Stimulated activated CD4-positive, alpha-beta T cell treated with anti-CD3 and anti-CD28 coated beads, Interleukin-2, amount 100 ng/mL, for 24 hours (primary cell): ENCODE data around the gene PTGFRN.
"Not testable (repeated sequence)": the region's sequence is repeated elsewhere in the genome, so short reads cannot be mapped to it uniquely, and the experiment has no call there.

Source experiments
- DNase-seq, 2 donors: peaks; one replicate each; pipeline ENCODE4 v3.0.0-alpha.2; 2020

Gene PTGFRN

DNA sequence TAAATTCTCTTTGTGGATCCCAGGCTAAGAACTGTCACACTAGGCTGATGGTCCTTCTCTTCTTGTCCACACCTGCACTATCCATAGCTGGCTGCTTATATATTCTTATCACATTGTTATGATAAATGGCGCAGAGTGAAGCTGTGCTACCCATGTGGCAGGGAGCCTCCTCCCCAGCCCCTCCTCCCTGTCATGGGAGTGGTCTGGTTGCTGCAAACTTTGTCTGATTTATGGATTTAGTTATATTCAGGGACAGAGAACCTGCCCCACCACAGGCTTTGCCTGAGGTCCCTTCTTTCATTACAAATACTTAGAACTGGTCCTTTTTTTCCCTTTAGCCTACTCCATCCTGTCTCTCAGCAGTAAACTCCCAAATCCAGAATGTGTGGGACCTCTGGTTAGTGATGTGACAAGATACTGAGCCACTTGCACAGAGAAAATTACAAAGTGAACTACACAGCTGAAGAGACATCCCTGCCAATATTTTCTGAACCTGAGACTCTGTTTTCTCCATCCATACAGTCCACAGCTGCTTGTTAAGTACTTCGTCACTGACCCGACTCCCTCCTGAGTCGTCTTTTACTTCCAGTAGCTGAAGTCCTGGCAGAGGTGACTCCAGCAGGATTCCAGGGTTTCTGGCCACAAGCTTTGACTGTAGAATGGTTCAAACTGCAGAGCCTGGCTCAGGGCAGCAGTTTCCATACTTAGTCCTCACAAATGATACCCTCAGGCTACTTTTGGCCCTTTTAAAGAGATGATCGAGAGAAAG lies 37.6 kb downstream of the PTGFRN start:
- no peak for DNase-seq

DNA sequence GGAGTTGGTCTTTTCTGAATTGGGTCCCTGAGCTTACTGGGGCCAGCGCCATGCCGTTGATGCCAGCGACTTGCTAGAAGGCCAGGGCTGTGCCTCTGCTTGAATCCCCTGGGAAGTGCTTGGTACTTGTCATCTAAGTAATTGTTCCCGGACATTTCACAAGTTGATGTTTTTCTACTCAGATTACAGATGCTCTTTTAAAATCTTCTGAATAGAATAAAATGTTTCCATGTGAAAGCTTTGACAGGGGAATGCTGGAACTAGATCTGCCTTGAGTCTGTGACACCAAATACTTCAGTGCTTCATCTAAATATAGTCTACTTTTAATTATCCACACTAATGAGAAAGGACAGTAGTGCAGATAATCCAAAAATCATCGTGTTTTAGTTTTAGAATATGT lies 38.3 kb downstream of the PTGFRN start:
- DNase-seq, result no peak

DNA sequence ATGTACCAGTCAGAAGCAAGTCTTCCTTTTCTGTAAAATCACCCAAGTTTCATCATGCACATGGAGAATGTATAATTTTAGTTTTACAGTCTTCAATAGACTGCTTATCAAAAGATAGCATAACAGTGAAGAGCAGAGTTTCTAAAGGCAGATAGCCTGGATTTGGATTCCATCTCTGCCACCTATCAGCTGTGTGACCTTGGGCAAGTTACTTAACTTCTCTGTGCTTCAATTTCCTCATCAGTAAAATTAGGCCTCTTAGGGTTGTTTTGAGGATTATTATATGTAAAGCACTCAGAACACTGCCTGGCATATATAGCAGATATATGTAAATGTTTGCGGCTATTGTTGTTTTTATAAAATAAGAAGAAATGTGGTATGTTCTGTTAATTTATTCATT lies 38.9 kb downstream of the PTGFRN start:
- no peak for DNase-seq

DNA sequence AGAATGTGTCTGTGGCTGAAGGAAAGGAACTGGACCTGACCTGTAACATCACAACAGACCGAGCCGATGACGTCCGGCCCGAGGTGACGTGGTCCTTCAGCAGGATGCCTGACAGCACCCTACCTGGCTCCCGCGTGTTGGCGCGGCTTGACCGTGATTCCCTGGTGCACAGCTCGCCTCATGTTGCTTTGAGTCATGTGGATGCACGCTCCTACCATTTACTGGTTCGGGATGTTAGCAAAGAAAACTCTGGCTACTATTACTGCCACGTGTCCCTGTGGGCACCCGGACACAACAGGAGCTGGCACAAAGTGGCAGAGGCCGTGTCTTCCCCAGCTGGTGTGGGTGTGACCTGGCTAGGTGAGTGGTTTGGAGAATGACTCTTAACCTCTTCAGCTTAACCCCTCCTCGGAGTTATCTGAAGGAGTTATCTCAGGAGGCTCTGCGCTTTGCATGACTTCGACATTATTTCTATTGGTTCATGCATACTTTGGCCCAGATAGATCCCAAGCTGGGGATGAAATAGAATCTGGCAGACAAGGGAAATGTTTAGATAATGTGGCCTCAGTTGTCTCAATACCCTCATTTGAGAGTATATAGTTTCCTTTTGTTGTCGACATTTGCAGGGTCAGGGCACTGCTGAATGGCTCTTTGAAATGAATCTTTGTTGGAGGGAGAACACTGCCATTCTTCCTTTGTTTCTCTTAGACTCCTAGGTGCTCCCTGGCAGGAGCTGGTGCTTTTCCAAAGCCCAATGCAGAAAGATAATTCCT lies 39.7 kb downstream of the PTGFRN start:
- no peak for DNase-seq

DNA sequence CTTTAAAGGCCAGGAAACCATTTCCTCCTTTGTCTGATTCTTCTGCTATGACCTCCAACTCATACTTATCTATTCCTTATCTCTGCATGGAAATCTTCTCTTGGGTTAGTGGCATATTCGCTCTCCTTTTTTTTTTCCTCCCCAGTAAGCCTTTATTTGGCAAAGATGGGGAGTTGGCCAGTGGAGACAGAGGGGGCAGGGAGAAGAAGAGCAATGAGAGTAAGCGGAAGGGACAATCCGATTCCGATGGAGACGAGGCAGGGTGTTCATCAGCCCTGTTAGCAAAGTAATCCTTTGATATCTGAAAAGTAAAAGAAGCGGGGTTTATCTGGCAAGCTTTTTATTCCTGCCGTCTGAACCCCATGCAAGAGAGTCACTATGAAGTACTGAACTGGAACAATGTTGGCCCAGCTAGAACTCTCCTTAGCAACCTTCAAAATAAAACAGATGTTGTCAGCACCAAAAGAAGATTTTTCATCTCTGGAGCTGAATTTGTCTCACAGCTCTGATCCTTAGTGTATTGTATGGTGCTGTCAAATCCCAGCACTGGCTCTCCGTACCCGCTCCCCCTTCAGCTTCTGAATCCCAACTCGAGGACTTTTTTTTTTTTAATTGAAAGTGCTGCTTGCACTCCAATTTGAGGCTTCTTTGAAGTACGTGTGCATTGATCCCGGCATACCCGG lies 40.9 kb downstream of the PTGFRN start:
- no peak for DNase-seq

DNA sequence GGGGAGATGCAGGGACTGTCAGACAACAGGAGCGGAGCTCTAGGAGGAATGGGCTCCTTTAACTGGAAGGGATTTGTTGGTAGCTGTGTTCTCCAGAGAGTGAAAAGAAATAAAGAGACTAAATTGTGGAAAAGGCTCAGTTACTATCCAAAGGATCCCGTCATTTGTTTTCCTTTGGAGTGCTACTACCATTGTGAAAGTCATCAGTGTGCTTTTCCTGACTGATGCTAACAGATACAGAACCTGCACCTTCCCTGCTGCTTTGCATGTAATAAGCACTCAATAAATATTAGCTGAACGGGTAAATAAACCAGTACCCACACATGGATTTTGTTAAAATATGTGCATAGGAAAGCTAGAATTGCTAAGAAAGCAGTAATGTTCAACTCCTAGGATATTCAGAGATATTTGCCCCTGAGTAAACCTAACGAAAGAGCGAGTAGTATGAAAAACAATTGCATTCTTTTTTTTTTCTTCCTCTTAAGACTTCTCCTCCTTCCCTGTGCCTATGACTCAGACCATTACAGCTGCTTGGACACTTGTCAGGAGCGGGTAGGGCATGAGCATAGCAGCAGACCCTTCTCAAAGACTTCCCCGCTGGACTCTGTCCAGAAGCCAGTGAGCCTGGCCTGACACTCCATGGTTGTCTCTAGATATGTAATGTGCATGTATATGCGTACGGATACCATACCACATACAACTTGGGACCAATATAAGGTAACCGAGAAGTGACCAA lies 41.7 kb downstream of the PTGFRN start:
- DNase-seq, result no peak

DNA sequence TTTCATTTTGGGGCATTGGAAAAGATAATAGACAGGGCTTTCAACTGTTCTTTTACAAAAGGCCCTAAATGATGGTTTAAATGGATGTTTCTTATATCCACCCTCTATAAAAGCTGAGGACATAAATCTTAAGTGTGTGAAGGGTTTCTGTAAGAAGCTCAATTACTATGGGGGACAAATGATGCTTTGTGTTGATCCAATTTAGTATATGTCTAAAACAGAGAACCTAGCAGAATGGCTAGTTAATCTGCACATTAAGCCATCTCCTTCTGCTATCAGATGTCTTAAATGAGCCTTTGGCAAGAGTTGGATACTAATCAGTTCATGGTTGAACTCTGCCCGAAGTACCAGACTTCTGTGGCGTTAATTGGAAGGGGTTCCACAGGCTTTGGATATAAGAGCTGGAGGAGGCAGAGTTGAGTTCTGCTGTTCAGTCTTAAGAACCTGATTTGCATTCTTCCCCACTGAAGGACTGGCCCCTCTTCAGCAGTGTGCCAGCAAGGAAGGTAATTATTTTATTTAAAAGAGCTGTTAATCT lies 43.1 kb downstream of the PTGFRN start:
- DNase-seq, result no peak

DNA sequence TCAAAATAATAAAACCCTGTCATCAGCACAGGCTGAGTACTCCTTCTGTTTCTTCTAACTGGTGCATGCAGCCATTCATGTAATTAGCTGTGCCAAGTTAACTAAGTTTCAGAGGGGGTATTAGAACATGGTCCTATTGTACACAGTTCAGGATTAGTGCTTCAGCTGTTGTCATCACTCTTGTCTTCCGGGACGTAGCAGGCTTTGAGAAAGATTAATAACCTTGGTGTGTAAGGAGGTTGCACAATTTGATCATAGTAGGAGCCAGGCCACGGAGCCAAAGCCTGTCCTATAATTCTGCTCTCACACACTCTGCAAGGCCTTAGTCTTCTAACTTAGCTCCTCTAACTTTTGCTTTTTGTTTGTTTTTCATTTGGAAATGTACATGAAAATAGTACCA lies 44.7 kb downstream of the PTGFRN start:
- no peak for DNase-seq

DNA sequence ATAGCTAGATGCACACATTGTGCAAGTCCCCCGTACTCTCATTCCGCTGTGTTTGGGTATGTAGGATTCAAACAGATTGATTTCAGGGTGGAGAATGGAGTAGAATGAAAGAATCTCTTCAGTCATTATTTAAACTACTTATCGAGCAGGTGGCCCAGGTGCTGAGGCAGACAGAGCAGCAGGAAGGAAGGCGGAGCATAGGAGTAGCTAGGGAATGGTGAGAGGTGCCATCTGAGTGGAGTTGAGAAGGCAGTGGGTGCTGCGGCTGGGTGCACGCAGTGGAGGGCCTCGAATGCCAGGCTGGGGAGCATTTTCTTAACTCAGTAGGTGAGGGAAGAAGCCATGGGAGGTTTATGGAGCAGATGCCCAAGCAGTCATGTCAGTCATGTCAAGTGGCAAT lies 46.7 kb downstream of the PTGFRN start:
- DNase-seq, result no peak

DNA sequence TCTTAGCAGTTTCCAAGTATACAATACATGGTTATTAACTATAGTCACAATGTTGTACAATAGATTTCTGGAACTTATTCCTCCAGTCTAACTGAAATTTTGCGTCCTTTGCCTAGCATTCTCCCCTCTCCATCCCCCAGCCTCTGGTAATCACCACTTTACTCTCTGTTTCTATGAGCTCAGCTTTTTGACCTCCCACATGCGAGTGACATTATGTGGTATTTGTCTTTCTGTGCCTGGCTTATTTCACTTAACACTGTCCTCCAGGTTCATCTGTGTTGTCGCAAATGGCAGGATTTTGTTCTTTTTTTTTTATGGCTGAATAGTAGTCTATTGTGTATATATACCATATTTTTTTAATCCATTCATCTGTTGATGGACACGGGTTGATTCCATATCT lies 47.9 kb downstream of the PTGFRN start:
- no peak for DNase-seq

DNA sequence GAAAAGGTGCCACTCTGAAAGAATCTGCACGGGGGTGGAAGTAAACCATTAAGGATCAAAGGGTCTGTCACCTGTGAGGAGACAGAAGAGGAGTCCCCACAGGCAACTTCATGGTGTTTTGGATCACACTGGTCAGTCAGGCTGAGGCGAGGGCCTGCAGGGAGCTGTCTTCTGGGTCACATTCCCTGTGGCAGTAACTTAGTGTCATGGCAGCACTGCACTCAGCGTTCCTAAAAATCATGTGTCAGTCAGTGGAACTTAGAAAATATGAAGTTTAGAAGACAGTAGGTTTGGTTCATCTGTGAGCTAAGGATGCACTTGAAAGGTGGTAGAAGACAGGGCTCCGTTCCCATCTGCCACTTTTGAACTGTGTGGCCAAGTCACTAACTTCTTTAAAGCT lies 48.4 kb downstream of the PTGFRN start:
- DNase-seq, result no peak

DNA sequence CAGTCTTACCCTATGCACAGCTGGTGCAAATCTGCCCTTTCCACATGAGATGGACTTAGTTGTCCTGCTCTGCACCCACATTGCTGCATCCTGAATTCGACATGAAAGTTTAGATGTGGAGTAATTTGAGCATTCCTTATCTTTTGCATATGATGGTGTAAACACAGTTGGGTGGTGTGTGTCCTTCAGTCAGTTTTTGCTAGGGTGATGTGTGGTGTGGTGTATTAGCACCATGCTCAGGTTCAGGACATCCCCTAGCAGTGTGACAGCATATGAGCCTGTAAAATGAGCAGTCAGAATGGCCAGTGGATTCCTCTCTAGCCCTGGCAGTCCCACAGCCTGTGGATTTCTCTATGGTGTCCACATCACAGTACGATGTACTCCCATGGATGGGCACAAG lies 49.3 kb downstream of the PTGFRN start:
- no peak for DNase-seq

DNA sequence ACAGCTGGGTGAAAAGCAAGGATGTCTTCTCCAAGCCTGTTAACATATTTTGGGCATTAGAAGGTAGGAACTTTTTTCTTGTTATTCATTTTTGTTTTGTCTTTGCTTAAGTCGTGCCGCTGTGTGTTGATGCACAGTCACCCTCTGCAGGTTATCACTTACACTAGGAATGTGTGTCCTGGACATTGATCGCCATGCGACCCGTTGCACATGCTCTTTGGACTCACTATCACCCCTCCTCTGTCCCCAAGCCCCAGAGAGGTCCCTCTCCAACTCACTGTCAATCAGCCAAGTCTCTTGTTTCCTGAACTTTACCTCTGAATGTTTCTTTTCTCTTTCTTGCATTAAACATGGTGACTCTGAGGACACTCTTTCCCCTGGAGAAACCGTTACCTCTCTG lies 51.9 kb downstream of the PTGFRN start:
- DNase-seq, result no peak

DNA sequence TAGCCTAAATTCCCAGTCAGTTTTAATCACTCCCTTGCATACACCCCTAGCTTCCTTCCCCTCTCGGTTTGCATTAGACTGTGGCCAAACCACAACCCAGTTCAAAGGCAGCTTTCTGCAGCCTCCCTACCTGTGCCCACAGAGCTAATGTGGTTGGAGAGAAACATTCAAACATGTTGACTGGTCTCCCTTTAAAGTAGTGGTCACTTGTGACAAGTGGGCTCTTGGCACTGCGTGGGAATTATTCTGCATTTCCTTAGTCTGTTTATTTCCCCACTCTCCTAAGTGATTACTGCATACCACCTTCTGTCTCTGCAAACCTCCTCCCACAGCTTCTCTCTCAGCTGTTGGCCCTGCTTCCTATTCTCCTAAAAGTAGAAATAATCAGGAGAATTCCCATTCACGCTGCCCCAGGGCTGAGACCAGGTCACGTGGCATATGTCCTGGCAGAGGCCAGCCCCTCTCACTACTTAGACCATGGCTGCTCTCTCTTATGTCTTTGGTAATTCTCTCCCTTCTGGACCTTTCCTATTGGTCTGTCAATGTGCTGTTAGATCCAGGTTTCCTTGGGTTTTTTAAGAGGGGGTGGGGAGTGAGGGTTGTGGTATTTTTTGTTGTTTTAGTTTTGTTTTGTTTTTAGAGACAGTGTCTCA lies 53.4 kb downstream of the PTGFRN start:
- DNase-seq, result no peak

DNA sequence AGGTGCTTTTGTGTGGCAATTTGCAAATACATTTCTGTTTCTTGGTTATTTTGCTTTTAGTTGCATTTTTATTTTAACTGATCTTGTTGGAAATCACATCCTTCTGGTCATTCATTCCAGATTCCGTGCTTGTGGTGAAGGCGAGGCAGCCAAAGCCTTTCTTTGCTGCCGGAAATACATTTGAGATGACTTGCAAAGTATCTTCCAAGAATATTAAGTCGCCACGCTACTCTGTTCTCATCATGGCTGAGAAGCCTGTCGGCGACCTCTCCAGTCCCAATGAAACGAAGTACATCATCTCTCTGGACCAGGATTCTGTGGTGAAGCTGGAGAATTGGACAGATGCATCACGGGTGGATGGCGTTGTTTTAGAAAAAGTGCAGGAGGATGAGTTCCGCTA lies 57.1 kb downstream of the PTGFRN start:
- DNase-seq, result no peak

DNA sequence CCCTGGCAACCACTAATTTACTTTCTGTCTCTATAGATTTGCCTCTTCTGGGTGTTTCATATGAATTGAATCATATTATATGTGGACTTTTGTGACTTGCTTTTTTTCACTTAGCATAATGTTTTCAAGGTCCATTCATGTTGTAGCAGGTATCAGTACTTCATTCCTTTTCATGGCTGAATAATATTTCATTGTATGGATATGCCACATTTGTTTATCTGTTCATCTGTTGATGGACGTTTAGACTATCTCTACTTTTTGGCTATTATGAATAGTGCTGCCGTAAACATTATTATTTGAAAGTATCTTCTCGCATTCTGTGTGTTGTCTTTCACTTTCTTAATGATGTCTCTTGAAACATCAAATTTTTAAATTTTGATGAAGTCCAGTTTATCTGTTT lies 59.0 kb downstream of the PTGFRN start:
- no peak for DNase-seq

DNA sequence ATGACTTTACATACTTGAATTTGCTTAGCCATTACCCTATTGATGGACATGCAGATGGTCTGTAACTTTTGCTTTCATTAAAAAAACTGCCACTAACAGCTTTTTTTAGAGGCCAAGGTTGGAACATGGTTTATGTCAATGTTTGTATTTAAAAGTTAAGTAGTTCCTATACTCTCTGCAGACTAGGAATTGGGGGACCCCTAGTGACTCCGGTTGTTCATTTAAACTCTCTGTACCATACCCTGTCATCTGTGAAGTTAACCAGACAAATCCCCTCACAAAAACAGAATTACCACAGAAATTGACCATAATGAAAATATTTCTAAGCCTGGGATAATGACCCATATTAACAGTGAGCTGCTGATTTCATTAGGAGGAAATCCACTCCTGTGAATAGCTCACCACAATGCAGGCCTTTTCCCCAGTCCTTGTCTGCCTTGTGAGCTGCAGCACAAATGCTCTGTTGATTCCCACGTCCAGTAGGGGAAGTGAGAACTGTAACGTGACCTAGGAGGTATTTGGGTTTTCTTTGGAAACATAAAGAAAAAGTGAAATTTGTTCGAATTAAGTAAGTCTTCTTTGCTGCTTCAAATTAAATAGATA lies 61.6 kb downstream of the PTGFRN start:
- no peak for DNase-seq

DNA sequence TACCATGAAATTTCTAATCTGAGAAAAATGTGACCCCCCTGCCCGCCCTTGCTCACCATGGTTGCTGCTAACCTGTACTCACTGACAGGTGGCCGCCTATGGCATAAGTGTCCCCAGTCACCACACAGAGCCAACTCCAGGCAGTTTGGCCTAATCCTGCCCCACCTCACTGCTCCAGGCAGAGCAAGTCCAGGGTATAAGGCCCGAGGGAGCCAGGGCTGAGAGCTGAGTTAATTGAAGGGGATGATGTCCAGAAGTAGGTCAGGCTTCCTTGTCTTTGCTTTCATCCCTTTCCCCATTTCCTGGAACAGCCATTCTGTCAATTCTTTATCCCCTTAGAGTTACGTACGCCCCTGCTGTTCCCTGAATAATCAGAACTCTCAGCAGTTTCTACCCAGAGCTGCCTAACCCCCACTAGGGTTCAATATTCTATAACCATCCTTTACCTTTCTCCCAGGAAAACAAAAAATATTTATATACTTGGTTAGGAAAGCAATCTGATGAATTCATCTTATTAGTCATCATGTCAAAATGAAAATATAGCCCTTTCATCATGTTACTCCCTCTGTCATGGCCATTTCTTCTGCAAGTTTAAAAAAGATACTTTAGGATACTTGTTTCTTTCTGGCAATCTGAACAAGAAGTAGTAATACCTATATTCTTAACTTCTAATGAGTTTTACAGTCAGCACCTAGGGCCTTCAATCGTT lies 62.4 kb downstream of the PTGFRN start:
- no peak for DNase-seq

DNA sequence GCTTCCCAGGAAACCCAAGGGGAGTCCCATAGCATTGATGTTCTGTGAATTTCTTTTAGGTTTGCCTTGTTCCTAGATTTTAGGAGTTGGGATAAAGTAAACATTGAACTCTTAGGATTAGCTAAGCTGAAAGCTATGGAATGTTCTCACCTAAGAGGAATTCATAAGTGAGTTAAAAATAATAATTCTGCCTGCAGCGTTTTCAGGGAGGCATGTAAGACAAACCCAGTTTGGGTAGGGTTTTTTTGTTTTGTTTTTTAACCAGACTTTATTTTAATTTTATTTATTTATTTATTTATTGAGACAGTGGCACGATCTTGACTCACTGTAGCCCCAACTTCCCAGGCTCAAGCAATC lies 62.9 kb downstream of the PTGFRN start:
- no peak for DNase-seq

DNA sequence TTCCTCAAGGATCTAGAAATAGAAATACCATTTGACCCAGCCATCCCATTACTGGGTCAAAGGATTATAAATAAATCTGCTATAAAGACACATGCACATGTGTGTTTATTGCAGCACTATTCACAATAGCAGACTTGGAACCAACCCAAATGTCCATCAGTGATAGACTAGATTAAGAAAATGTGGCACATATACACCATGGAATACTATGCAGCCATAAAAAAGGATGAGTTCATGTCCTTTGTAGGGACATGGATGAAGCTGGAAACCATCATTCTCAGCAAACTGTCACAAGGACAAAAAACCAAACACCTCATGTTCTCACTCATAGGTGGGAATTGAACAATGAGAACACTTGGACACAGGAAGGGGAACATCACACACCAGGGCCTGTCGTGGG lies 70.6 kb downstream of the PTGFRN start:
- DNase-seq, result not testable (repeated sequence)

DNA sequence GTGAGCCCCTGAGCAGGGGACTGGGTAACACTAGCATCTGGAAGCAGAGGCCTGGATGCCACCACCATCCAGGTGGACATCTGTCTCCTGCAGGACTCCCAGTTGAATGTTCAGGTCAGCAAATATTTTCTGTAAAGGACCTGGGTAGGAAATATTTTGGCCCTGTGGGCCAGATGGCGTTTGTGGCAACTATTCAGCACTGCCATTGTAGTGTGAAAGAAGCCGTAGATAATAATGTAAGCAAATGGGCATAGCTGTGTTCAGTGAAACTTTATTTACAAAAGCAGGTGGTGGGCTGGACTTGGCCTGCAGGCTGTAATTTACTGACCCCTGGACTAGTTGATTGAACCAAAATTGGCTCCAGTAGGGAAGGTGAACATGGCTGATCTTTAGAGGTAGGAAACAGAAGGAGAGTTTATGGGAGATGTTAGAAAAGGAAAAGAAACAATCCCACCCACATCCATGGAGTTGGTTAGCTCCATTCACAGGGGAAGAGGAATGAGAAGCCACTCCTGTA lies 71.9 kb downstream of the PTGFRN start:
- no peak for DNase-seq
